ENCODE results near the gene TMEM192.

- TF ChIP-seq CTCF (IDR thresholded peaks at IDR 0.05): no peak
- no peak for TF ChIP-seq EZH2 (IDR thresholded peaks at IDR 0.05; ENCODE audit: borderline replicate concordance, insufficient read depth, low read depth, low read length, poor library complexity, severe bottlenecking)
Measured at GRCh38 chr4:165111906-165112367, 723 bp downstream of the TMEM192 start.
